NCI-H2081 (cell line): ENCODE results near the gene IFRD2.
"Not testable (repeated sequence)": the region's sequence is repeated elsewhere in the genome, so short reads cannot be mapped to it uniquely, and the experiment has no call there.

Source experiments
- DNase-seq, 2 experiments: peaks; one replicate each; lab custom pipeline; 2025; lab: John Stamatoyannopoulos, UW

IFRD2 gene

DNA sequence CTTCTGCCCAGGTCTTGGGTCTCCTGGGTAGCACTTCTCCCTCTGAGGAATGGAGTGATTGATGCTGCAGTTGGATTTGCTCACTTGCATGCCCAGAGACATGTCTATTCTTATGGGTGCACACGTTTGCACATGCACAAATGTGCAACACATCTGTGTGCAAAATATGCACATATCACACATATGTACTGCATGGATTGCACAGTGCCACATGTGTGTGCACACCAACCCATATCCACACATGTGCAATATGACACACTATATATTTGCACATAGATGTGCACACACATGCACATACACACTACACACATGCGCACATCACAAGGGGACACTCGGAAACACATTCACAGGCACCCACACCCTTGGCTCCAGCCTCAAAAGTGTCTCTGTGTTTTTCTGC is 24.0 kb downstream of the IFRD2 start:
- no peak for DNase-seq

DNA sequence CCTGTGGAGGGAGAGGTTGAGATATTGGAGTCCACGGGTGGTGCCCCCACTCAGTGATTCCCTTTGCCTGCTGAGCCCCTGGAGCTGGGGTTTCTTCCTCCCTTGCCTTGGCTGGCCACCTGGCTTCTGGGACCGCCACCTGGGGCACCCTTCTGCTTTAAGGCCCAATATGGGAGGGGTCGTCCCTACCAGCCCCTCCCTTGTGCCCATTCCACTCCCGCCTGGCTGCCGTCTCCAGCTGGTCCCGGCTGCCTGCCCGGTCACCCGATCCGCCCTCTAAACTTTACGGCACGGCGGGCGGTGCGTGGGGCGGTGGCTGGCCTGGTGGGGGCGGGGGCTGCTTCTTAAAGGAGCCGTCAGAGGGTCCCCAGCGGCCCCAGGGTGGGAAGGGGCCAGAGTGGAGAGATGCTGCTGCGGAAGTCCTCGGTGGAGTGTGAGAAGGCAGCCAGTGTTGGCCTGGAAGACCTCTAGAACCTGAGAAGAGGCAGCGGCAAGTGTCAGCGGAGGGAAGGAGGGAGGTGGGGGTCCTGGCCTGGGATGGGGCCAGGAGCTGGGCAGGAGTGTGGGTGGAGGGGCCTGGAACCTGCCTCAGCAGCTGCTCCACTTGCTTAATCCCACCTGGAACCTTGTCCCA is 24.8 kb downstream of the IFRD2 start:
- no peak for DNase-seq

DNA sequence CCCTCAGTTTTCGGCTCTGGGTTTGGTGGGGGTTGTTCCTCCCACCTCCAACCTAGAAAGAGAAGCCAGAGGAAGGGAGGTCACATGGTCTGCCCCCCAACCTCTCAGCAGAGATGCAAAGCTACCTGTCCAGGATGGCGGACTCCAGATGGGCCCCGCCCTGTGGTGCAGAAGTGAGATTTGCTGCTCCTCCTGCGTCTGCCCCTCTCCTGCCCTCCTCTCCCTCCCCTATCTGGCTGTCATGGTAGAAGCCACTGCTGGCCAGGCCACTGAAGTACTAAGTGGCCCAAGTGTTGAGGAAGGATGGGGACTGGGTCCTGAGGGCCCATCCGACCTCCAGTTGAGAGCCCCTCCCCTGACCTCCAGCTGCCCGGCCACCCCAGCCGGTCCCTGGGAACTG is 25.4 kb downstream of the IFRD2 start:
- no peak for DNase-seq

DNA sequence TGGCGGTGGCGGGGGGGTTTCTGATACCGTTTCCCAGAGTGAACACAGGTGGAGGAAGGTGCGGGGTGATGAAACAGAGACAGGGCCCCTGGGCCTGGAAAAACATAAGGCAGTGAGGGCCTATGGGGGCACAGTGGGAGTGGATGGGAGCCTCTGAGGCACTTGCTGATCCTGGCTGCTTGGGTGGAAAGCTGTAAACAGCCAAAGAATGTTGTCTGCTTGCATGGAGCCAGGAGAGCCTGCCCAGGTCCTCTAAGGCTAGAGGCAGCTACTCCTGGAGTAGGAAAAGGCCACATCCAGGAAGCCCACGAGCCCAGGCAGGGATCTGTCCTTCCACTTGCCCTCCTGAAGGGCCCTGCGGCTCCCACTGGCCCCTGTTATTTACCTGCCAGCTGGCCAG is 26.2 kb downstream of the IFRD2 start:
- DNase-seq: no peak

DNA sequence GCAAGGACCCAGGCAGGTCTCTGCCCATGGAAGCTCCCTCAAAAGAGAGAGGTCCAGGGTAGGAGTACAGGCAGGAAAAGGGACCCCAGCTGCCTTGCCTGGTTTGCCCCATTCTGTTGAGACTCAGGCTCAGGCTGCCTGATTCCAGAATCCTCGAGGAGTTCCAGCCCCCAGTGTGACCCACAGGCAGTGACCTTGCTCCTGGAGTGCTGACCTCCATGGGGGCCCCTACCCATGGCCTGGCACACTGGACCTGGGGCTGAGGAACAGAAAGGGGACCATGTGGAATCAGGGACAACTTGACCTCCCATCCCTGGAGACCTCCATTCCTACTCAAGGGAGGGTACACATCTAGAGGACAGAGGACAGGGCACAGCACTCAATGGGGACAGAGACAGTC is 26.7 kb downstream of the IFRD2 start:
- DNase-seq: no peak

DNA sequence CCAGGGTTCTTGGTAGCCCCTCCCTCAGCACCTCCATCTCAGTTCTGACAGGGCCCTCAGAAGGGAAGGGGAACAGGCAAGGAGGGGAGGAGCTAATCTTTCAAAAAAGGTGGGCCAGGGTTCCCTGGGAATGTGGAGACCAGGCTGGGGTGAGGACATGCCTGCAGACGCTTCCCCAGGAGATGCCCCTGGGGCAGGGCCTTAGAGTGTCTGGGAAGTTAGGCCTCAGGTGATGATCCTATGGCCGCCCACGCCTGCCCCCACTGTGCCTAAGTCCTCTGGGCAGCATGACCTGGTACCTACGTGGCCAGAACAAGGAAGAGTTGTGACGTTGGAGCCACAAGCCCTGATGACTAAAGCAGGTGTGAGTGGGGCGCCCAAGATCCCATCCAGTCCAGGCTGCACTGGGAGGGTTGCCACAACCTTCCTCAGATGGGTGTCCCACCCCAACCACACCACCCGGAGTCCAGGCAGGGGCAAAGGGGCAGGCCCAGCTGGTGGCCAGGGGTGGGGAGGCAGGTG is 27.2 kb downstream of the IFRD2 start:
- DNase-seq: no peak

DNA sequence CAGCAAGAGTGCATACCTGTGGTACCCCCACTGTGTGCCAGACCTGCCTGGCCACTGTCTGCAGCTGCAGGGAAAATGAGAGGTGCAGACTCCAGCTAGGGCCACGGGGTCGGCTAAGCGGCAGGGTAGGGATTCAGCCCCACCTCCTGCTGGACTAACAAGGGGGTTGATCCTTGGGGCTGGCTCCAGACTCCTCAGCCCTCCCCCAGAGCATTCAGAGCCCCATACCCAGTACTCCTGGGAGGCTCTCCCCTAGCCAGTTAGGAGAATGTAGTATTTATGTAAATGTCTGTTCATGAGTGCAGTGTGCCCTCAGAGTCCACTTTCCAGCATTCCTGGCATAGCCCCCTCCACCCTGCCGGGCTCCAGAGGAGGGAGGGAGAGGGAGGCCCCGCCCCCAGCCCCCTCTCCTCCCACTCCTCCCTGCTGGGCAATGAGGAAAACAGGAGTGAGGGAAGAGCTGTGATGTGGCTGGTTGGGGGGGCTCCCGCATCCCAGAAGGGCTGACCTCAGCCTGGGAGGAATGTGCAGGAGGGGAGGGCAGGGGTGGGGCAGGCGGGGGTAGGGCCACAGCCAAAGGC is 27.8 kb downstream of the IFRD2 start:
- no peak for DNase-seq

DNA sequence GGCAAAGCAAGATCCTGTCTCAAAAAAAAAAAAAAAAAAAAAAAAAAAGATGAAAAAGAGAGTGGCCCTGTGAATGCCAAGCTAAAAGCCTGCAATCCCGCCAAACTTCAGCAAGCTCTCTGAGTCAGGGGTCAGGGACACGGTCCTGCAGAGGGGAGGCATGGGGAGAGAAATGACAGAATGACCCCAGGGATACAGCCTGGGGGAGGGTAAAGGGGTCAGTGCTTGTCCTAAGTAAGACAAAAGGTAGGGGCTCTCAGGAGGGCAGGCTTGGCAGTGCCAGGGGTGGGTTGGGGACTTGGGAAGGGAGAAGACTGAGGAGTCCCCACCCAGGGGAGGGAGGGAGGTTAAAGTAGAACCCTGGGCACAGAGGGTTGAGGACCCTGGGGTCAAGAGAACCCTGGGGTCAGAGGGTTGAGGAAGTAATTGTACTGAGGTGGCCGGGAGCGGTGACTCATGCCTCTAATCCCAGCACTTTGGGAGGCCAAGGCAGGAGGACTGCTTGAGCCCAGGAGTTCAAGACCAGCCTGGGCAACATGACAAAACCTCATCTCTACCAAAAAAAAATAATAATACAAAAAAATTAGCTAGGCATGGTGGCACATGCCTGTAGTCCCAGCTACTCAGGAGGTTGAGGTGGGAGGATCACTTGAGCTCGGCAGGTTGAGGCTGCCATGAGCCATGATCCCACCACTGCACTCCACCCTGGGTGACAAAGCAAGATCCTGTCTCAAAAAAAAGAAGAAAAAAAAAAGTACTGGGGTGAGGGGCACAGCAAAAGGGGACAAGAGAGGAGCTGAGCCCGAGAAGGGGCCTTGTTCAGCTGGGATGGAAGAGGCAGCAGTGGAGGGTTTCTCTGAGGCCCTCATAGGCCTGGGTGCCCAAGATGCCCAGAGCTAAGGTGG is 28.5 kb downstream of the IFRD2 start:
- no peak for DNase-seq

DNA sequence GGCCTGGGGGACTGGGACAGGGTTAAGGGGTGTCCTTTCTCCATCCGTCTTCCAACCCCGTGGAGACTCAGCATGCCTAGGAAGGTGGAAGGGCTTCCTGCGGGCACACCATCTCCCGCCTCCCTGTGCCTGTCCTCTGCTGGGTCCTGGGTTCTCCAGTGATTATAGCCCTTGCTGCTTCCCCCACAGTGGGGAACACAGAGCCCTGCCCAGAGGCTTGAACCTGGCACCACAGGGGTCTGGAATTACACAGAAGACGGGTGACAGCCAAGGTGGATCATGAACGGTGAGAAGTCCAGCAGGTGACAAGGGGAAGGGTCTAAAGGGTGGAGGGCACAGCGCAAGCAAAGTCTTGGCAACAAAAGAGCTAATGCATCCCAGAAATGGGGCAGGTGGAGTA is 29.5 kb downstream of the IFRD2 start:
- no peak for DNase-seq

DNA sequence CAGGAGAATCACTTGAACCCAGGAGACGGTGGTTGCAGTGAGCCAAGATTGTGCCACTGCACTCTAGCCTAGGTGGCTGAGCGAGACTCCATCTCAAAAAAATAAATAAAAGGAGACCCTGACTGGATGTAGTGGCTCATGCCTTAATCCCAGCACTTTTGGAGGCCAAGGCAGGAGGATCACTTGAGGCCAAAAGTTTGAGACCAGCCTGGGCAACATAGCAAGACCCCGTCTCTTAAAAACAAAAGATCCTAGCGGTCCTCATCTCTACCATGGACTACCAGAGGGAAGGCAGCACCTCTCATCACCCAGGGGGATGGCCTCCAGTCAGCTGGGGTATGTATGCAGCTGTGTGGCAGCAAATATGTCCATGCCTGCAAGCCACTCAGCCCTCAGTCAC is 30.0 kb downstream of the IFRD2 start:
- not testable (repeated sequence) for DNase-seq

DNA sequence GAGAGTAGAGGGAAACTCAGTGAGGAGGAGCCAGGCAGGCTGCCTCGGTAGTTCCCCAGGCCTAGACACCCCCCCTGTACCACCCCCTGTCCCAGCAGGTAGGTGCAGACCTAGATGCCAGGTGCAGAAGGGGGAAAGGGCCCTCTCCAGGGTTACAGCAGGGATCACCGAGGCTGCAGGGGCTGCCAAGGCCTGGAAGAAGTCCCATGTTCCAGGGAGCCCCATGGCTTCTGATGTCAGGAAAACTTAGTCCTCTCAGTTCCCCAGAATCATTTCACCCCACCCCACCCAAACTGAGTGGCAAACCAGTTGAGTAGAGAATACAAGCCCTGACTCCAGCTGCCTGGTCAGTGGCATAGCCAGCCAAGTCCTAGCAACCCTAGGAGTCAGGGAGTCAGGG is 30.7 kb downstream of the IFRD2 start:
- DNase-seq: no peak

DNA sequence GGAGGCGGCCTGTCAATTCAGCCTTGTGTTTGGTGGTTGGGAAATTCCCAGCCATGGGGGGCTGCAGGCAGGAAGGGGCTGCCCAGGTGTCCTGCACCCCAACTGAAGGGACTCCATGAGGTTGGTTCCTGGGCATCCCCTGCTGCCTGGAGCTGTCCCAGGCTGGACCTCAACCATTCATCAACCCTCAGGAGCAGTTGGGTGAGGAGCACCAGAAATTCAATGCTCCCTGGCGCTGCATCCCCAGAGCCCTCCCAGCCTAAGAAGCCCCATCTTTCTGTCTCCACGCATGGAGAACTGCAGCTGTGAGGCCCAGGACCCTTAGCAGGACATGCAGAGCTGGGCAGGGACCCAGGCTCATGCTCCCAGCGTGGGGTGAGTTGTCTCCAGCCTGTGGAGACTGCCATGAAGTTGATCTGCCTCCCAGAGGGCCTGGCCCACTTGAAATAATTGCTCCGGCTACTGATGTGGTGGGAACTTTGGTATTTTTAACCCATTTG is 31.2 kb downstream of the IFRD2 start:
- DNase-seq: no peak

DNA sequence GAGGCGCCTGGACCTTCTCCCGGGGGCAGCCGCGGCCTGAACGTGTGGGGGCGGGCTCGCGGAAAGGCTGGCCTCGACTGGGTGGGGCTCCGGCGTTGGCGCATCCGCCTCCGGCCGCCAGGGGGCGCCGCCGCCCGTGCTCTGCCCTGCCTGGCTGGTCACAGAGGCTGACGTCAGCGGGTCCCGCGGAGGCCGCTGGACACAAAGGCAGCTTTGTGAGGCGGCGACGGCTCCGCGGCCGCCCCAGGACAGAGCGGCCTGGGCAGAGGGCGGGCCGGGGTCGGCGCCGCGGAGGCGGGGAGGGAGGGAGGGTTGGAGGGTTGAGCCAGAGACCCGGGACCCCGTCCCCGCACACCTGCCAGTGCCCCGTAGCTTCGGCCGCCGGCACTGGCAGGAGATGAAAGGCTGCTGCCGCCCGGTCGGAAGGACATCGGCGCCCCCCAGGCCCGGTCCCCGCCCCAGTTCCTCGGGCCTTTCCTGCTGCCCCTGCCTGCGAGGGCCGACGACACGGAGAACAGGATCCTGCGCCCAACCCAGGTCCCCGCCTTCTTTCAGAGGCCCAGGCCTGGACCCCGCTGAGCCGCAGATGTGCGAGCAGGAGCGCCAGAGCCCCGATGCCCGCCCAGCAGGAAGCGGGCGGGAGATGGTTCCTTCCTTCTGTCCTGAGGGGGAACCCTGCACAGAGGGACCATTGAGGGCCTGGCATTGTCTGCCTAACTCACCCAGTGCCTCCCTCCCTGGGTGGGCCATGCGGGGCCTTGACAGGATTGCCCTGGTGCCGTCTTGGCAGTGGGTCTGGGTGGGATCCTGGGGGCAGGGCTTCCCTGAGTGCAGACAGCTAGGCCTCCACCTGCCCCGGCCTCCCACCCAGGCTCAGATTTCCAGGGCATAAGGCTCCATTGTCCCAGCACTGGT is 31.9 kb downstream of the IFRD2 start:
- peak; percentile 75 to 77 for DNase-seq

DNA sequence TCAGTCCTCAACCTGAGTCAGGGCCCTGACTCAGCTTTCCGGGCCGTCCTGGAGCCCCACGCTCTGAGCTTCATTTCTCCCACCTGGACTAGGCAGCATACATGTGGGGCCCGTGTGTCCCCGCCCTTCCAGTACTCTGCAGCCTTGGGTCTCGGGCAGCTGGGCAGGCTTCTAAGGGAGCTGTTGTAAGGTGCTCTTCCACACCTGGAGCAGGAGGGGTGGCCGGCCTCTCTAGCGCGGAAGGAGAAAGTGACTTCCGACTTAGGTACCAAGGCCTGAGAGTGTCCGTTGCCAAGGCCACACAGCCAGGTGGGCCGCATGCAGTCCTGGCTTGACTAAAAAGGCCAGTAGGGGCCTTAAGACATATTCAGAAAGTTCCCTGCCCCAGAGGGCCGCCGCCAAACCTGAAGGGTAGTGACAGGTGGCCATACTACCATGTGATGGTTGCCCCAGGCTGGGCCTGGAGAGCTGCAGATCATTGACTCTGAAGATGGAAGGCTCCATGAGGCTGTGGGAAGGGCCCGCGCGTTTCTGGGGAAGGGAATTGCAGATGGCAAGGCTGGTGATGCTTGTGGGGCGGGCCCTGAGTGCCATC is 32.7 kb downstream of the IFRD2 start:
- no peak for DNase-seq

DNA sequence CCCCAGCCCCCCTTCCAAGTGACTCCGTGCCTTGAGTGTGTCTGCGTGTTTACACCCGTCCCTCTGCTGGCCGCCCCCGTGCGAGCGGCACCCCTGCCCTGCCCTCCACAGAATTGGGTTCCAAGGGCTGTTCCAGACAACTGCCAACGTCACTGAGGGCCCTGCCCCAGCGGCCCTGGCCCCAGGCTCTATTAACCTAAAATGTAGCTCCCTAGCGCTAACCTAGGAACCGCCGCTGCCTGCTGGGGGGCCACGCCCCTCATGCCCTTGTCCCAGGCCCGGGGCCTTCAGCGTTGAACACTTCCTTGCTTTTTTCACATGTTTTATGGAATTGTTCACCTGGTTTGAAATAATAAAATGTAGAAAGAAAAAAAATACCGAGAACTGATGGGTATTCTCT is 33.2 kb downstream of the IFRD2 start:
- no peak for DNase-seq

DNA sequence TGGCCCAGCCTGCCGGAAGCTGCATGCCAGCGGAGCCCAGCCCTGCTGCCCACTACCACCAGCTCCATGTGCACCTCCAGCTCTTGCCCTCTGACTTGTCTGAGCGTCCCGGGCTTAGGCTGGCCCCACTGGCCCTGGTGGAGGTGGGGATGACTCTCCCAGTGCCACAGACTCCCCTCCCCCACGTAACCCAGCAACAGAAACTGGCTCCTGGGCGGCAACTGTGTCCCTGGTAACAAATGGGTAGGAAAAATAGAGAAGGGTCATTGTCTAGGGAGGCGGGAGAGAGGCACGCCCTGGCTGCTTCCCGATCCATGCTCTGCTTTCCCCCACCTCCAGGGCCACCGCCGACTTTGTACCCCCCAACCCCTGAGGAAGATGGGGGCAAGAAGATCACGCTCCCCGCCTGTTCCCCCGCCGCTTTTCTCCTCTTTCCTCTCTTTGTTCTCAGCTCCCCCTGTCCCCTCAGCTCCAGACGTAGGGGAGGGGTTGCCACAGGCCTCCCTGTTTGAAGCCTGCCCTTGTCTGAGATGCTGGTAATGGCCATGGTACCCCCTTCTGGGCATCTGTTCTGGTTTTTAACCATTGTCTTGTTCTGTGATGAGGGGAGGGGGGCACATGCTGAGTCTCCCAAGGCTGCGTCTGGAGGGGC is 34.1 kb downstream of the IFRD2 start:
- DNase-seq: no peak

DNA sequence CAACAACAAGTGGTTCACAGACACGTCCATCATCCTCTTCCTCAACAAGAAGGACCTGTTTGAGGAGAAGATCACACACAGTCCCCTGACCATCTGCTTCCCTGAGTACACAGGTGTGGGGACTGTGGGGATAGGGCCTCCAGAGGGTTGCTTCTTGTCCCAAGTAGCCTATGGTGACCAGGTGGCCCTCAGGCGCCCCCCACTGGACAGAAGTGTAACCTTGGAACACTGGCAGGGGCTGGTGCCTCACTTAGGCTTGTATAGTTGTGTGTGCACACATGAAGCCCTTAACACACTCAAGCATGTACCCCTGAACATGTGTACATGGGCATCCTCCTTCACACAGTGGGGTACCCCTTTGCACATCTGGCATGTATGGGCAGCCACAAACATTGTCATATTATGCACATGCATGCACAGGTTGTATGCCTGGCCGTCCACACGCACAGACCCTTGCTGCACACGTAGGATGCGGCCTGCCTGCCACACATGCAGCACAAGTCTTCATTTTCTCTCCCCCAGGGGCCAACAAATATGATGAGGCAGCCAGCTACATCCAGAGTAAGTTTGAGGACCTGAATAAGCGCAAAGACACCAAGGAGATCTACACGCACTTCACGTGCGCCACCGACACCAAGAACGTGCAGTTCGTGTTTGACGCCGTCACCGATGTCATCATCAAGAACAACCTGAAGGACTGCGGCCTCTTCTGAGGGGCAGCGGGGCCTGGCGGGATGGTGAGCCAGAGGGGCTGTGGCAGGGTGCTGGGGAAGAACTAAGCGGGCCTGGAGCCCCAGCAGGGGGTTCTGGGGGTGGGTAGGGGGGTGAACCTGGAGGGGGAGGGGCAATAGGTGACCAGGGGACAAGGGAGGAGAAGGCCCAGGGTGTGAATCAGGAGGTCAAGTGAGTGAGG is 35.0 kb downstream of the IFRD2 start:
- DNase-seq: peak in 1 of 2 experiments; percentile 22

DNA sequence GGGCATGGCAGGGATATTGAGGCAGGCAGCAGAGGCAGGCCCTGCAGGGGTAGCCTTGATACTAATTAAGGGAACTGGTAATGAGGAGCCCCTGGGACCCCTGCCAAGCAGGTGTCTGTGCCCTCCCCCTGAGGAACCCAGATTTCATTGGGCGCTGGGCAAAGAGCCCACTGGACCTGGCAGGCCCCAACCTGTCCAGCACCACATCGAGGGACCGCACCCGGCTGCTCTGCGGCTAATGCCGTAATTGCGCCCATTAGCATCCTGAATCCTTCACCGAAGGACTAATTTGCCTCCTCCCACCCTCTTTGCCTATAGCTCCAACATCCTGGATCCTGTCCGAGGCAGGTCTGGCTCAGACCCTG is 37.0 kb downstream of the IFRD2 start:
- peak in 1 of 2 experiments; percentile 60 for DNase-seq

DNA sequence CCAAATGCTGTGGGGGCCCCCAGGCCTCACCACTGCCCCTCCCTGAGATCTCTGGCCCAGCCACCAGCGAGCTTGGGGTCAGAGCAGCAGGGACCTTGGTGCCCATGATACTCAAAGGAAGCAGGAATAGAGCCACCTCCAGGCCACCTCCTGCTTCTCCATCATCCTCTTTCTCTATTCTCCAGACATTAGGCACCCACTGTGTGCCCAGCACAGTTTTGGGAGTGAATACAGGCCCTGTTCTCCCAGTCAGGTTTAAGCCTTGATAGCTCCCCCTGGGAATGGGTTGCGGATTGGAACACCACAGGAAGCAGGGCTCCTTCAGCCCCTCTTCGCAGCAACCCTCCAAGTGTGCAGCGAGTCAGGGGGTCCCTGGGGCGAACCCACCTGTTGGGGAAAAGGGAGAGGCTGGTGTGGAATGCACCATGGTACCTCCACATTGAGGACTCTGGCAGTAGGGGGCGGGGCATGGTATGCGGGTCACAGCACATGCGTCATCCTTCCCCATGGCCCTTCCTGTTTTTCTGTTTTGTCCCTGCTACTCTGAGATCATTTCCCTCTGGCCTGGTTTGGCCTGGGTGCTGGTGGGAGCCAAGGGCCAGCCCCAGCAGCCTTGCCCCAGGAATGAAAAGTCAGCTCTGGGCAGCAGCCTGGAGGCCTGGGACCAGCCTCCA is 37.5 kb downstream of the IFRD2 start:
- no peak for DNase-seq
